Endothelial cell of umbilical vein (primary cell): Measurements from ENCODE around the gene THBS3. TPM values are rescaled to one million over a fixed set of nuclear protein-coding genes. Genes with fewer than 3 reads are reported as not detected.

ENCODE experiments used
- BruUV-seq: library from RNA; stranded (reverse); fragments of 400-500 nt; replicated peaks from 2 replicates; lab custom pipeline; 2021; lab: Mats Ljungman, UMichigan
- CTCF ChIA-PET: fragments of 300-600, 350-600 bp; sonication (Branson Sonifier 250); formaldehyde crosslinking; loops from one replicate; lab custom pipeline; 2021; ENCODE audit warnings: antibody characterized with exemption, inconsistent platforms; lab: Charles Lee
- POLR2A ChIA-PET: fragments of 300-600, 350-600 bp; sonication (Branson Sonifier 250); formaldehyde crosslinking; loops from one replicate; lab custom pipeline; 2021; ENCODE audit warnings: antibody characterized with exemption, inconsistent platforms; lab: Charles Lee
- DNase-seq: peaks from one replicate; pipeline ENCODE4 v3.0.0-alpha.2; 2011; ENCODE audit warnings: low read depth, low spot score
- FAIRE-seq: peaks from 2 replicates; lab custom pipeline; 2011; peaks lifted over from hg19 to GRCh38; lab: Jason Lieb, UNC
- H2AFZ ChIP-seq: 2 replicates; pipeline ENCODE4 v1.6.0; 2012; ENCODE audit warnings: low read depth, low read length, control low read depth, inconsistent platforms
- H3K27ac ChIP-seq: 2 replicates; pipeline ENCODE4 v1.5.1; 2011; ENCODE audit warnings: low read depth, mild to moderate bottlenecking, control low read depth, low read length, moderate library complexity; ENCODE audit not compliant: insufficient read depth
- H3K27me3 ChIP-seq, 2 experiments: 2 replicates each; pipeline versions ENCODE4 v1.6.0 to v1.6.1; 2011; ENCODE audit warnings: low read length in 2 of 2, mixed read lengths in 1 of 2; ENCODE audit not compliant: control insufficient read depth in 2 of 2, insufficient read depth in 2 of 2
- H3K36me3 ChIP-seq, 2 experiments: 2 replicates in 1 of 2; 3 replicates in 1 of 2; pipeline ENCODE4 v1.5.1; 2011; ENCODE audit warnings: low read length in 2 of 2, mild to moderate bottlenecking in 1 of 2, moderate library complexity in 1 of 2; ENCODE audit not compliant: control insufficient read depth in 2 of 2, insufficient read depth in 2 of 2; ENCODE audit errors: extremely low read depth in 1 of 2
- H3K4me1 ChIP-seq: 3 replicates; pipeline ENCODE4 v1.5.1; 2011; ENCODE audit warnings: mild to moderate bottlenecking, low read length; ENCODE audit not compliant: control insufficient read depth, insufficient read depth; ENCODE audit errors: extremely low read depth
- H3K4me2 ChIP-seq: 2 replicates; pipeline ENCODE4 v1.6.1; 2011; ENCODE audit warnings: low read length, control low read depth, mixed read lengths; ENCODE audit not compliant: insufficient read depth
- H3K4me3 ChIP-seq, 3 experiments: fragments of 200-600 bp in 1 of 3; sonication (generic), shearing (Covaris generic) in 1 of 3; replicated peaks in 1 of 3; 2 replicates each; pipeline ENCODE4 v1.5.1; 2011 to 2016; ENCODE audit warnings: control low read depth in 3 of 3, low read length in 3 of 3, mild to moderate bottlenecking in 2 of 3, inconsistent platforms in 1 of 3, low read depth in 1 of 3, moderate library complexity in 1 of 3; ENCODE audit not compliant: insufficient read depth in 1 of 3
- H3K79me2 ChIP-seq: 2 replicates; pipeline ENCODE4 v1.6.0; 2012; ENCODE audit warnings: low read length, inconsistent platforms; ENCODE audit not compliant: control insufficient read depth, insufficient read depth
- H3K9ac ChIP-seq: replicated peaks from 2 replicates; pipeline ENCODE3; 2011; ENCODE audit warnings: low read length, control low read depth; ENCODE audit not compliant: insufficient read depth; ENCODE audit errors: extremely low read depth
- H3K9me1 ChIP-seq: replicated peaks from 3 replicates; pipeline ENCODE4 v1.6.0; 2011; ENCODE audit warnings: mild to moderate bottlenecking, low read length; ENCODE audit not compliant: control insufficient read depth, insufficient read depth; ENCODE audit errors: extremely low read depth
- H3K9me3 ChIP-seq: replicated peaks from 2 replicates; pipeline ENCODE4 v1.5.1; 2012; ENCODE audit warnings: low read length, inconsistent platforms; ENCODE audit not compliant: control insufficient read depth, insufficient read depth
- H4K20me1 ChIP-seq: replicated peaks from 2 replicates; pipeline ENCODE3; 2011; ENCODE audit warnings: mild to moderate bottlenecking, low read length; ENCODE audit not compliant: control insufficient read depth, insufficient read depth; ENCODE audit errors: extremely low read depth
- JUN ChIP-seq: IDR thresholded peaks from 2 replicates; pipeline ENCODE4 v1.6.1; 2011; ENCODE audit warnings: borderline replicate concordance, low read depth; ENCODE audit not compliant: insufficient read length, insufficient read depth
- POLR2AphosphoS5 ChIP-seq: IDR thresholded peaks from 2 replicates; pipeline ENCODE4 v1.6.1; 2012; ENCODE audit warnings: low read depth, mild to moderate bottlenecking, control low read depth, low read length, moderate library complexity; ENCODE audit not compliant: insufficient read depth
- dilution Hi-C: fragments of 300-500 bp; cut with MboI; formaldehyde crosslinking; loops from one replicate; pipeline ENCODE4 v1.15.0; 2019; ENCODE audit warnings: low sequenced_read_pairs; ENCODE audit not compliant: extremely low pct_ligation_motif_present
- intact Hi-C: fragments of 100-400 bp; cut with micrococcal nuclease; formaldehyde crosslinking; loops from one replicate; pipeline ENCODE4 v1.10.0; 2022
- polyA plus RNA-seq, 4 experiments: library from polyadenylated mRNA; depleted of rRNA in 3 of 4; stranded (reverse) in 3 of 4; unstranded in 1 of 4; fragments of >200 nt; gene quantifications; 2 replicates each; pipeline versions ENCODE4 v1.2.1 to v1.2.3, GENCODE V29; 2011 to 2012; ENCODE audit warnings: missing spikeins in 1 of 4
- total RNA-seq: library from RNA; stranded (reverse); gene quantifications from 2 replicates; pipeline ENCODE4 v1.2.3, GENCODE V29; 2021
- TF ChIP-seq, protein P1 (sequence below), 2 donors: IDR thresholded peaks; 1 replicate in 1 of 2; 2 replicates in 1 of 2; pipeline ENCODE4 v1.5.1; 2011; ENCODE audit warnings: low read length in 2 of 2, mild to moderate bottlenecking in 2 of 2, moderate library complexity in 2 of 2, control low read depth in 1 of 2, inconsistent platforms in 1 of 2, low read depth in 1 of 2; ENCODE audit not compliant: insufficient read depth in 1 of 2; ENCODE audit errors: extremely low read depth in 1 of 2
- TF ChIP-seq, protein P2 (sequence below): IDR thresholded peaks from 2 replicates; pipeline ENCODE4 v1.6.1; 2011; ENCODE audit not compliant: insufficient read depth, insufficient read length

The THBS3 gene
- total and polyA plus RNA-seq, 2 donors (not counting 3 experiments of a cell fraction or from before 2014, with no cell fraction given), result 23.6 to 25.7 TPM

DNA sequence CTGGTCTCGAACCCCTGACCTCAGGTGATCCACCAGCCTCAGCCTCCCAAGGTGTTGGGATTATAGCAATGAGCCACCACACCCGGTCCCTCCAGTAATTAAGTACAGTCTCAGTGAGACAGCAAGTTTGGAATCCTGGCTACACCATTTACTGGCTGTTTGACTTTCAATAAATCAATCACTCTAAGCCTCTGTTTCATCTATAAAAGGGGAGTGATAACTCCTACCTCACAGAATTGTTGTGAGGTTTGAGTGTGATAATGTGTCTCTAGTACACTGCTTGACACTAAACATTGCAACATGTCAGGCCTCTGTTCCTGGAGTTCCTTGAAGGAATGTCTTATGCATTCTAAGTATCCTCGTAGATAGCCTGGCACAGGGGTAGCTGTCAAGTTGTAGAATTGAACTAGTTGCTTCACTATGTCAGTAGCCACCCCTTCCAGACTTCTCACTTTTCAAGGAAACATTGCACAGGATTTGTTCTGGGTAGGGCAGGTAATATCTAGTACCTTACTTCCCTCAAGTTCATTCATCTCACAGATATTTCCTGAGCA lies 35.2 kb upstream of the THBS3 start:
- Histone ChIP-seq H3K27ac (no peak overlapping the region), H3K4me3 (peak overlapping the region in 2 of 3 experiments; percentile 48 to 61), H3K4me1 (peaks cover 16% of the 10 kb centered on the region), H4K20me1 (no peaks in the 10 kb centered on the region), H3K9me1 (no peaks in the 10 kb centered on the region), H3K4me2 (peak overlapping the region; percentile 76), H2AFZ (no peak overlapping the region), H3K9me3 (no peaks in the 10 kb centered on the region), H3K9ac (no peak overlapping the region), H3K36me3 (peaks cover 5 to 9% of the 10 kb centered on the region in 2 experiments), H3K27me3 (no peaks in the 10 kb centered on the region), H3K79me2 (peaks cover 7% of the 10 kb centered on the region)
- dilution Hi-C loops (no loop called here), intact Hi-C loops (no loop called here)
- BruUV-seq, result no TSS peak
- DNase-seq (no peak), FAIRE-seq (peak; percentile 12)
- ChIA-PET CTCF (interaction anchor here (1.2 to 2.1 kb wide), 4 partner anchors 18 to 36 kb away, joined by 3 to 17 read pairs (median 4); no protein-coding TSS in a partner anchor), POLR2A (no interaction called here)
- TF ChIP-seq JUN, result no peak
- TF ChIP-seq, protein P1, sequence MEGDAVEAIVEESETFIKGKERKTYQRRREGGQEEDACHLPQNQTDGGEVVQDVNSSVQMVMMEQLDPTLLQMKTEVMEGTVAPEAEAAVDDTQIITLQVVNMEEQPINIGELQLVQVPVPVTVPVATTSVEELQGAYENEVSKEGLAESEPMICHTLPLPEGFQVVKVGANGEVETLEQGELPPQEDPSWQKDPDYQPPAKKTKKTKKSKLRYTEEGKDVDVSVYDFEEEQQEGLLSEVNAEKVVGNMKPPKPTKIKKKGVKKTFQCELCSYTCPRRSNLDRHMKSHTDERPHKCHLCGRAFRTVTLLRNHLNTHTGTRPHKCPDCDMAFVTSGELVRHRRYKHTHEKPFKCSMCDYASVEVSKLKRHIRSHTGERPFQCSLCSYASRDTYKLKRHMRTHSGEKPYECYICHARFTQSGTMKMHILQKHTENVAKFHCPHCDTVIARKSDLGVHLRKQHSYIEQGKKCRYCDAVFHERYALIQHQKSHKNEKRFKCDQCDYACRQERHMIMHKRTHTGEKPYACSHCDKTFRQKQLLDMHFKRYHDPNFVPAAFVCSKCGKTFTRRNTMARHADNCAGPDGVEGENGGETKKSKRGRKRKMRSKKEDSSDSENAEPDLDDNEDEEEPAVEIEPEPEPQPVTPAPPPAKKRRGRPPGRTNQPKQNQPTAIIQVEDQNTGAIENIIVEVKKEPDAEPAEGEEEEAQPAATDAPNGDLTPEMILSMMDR (IDR thresholded peaks at IDR 0.05; ENCODE audit: extremely low read depth in 1 of 2, insufficient read depth in 1 of 2, low read depth in 1 of 2, low read length in 2 of 2), result no peak

DNA sequence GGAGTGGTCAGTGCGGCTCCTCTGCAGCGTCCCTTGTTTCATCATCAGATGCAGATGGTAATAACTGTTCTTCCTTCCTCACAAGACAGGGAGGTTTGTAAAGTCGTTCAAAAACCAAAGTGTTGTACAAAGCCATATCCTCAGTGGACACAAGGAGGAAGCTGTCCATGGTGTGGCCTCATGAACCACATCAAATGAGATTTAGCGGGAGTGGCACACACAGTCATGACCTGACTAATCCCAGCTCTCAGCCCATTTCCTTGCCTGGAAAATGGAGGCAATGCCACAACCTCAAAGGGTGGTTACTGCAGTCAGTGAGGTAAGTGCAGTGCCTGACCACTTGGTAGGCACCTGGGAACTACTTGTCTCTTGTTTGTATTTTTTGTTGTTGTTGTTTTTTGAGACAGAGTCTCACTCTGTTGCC lies 34.2 kb upstream of the THBS3 start:
- Histone ChIP-seq H3K4me1 (peaks cover 16% of the 10 kb centered on the region), H3K4me3 (no peak overlapping the region), H3K9me1 (no peaks in the 10 kb centered on the region), H3K79me2 (peaks cover 7% of the 10 kb centered on the region), H2AFZ (no peak overlapping the region), H3K36me3 (peaks cover 6 to 7% of the 10 kb centered on the region in 2 experiments), H3K27ac (no peak overlapping the region), H4K20me1 (no peaks in the 10 kb centered on the region), H3K9me3 (no peaks in the 10 kb centered on the region), H3K27me3 (no peaks in the 10 kb centered on the region), H3K9ac (no peak overlapping the region), H3K4me2 (no peak overlapping the region)
- POLR2A ChIA-PET, result no interaction called here
- DNase-seq (no peak), FAIRE-seq (no peak)
- intact Hi-C loops, result no loop called here
- dilution Hi-C loops, result no loop called here
- BruUV-seq, result no TSS peak
- CTCF ChIA-PET, result interaction anchor here (1.5 to 2.6 kb wide), 2 partner anchors 9 to 35 kb away, joined by 4 to 16 read pairs; no protein-coding TSS in a partner anchor
- TF ChIP-seq, protein P1 (IDR thresholded peaks at IDR 0.05; ENCODE audit: extremely low read depth in 1 of 2, insufficient read depth in 1 of 2, low read depth in 1 of 2, low read length in 2 of 2), result no peak
- TF ChIP-seq, protein P2, sequence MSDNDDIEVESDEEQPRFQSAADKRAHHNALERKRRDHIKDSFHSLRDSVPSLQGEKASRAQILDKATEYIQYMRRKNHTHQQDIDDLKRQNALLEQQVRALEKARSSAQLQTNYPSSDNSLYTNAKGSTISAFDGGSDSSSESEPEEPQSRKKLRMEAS, result no peak
- TF ChIP-seq POLR2AphosphoS5, result no peak
